Measurements from ENCODE around the gene IRAK1. TPM values are rescaled to one million over a fixed set of nuclear protein-coding genes. Genes with fewer than 3 reads are reported as not detected.

IRAK1 gene
- total RNA-seq, 1 donor from 2014 or later: 172 TPM

- intact Hi-C loops (cut with micrococcal nuclease): no loop called here
- no peak overlapping the region for H3K27ac Mint-ChIP-seq
Measured at GRCh38 chrX:154033848-154034247, 14.1 kb upstream of the IRAK1 start.

GRCh38 chrX:154032653-154033052 lies 13.0 kb upstream of the IRAK1 start:
- Mint-ChIP-seq H3K27me3 (ENCODE audit: insufficient read depth) (no peaks in the 10 kb centered on the region), H3K36me3 (ENCODE audit: low read depth) (peaks cover 11% of the 10 kb centered on the region), H3K4me3 (no peak overlapping the region), H3K27ac (no peak overlapping the region), H3K4me1 (ENCODE audit: low read depth) (peaks cover 9% of the 10 kb centered on the region), H3K9me3 (no peaks in the 10 kb centered on the region)
- no peak for DNase-seq (ENCODE audit: low spot score)
- intact Hi-C loops (cut with micrococcal nuclease): no loop called here

More at GRCh38 chrX:154033848-154034247, 14.1 kb upstream of the IRAK1 start:
- Mint-ChIP-seq H3K36me3 (ENCODE audit: low read depth) (peaks cover 9% of the 10 kb centered on the region), H3K9me3 (no peaks in the 10 kb centered on the region), H3K4me1 (ENCODE audit: low read depth) (peaks cover 9% of the 10 kb centered on the region), H3K27me3 (ENCODE audit: insufficient read depth) (no peaks in the 10 kb centered on the region), H3K4me3 (no peak overlapping the region)
- no peak for DNase-seq (ENCODE audit: low spot score)

- Mint-ChIP-seq H3K4me1 (ENCODE audit: low read depth) (peaks cover 9% of the 10 kb centered on the region), H3K27ac (no peak overlapping the region), H3K27me3 (ENCODE audit: insufficient read depth) (no peaks in the 10 kb centered on the region), H3K36me3 (ENCODE audit: low read depth) (peaks cover 13% of the 10 kb centered on the region), H3K4me3 (no peak overlapping the region), H3K9me3 (no peaks in the 10 kb centered on the region)
- no peak for DNase-seq (ENCODE audit: low spot score)
- intact Hi-C loops (cut with micrococcal nuclease): no loop called here
Measured at GRCh38 chrX:154032160-154032559, 12.5 kb upstream of the IRAK1 start.

- intact Hi-C loops (cut with micrococcal nuclease): no loop called here
- H3K4me1 Mint-ChIP-seq (ENCODE audit: low read depth): no peaks in the 10 kb centered on the region
- H3K27me3 Mint-ChIP-seq (ENCODE audit: insufficient read depth): no peaks in the 10 kb centered on the region
- no peak overlapping the region for H3K27ac Mint-ChIP-seq
- H3K4me3 Mint-ChIP-seq: no peak overlapping the region
- no peak for DNase-seq (ENCODE audit: low spot score)
- no peaks in the 10 kb centered on the region for H3K9me3 Mint-ChIP-seq
- H3K36me3 Mint-ChIP-seq (ENCODE audit: low read depth): peaks cover 13% of the 10 kb centered on the region
Measured at GRCh38 chrX:154030715-154031305, 11.1 kb upstream of the IRAK1 start.

- Mint-ChIP-seq H3K36me3 (ENCODE audit: low read depth) (peaks cover 13% of the 10 kb centered on the region), H3K4me1 (ENCODE audit: low read depth) (no peaks in the 10 kb centered on the region), H3K9me3 (no peaks in the 10 kb centered on the region), H3K27me3 (ENCODE audit: insufficient read depth) (no peaks in the 10 kb centered on the region), H3K4me3 (no peak overlapping the region), H3K27ac (no peak overlapping the region)
- DNase-seq (ENCODE audit: low spot score): no peak
- intact Hi-C loops (cut with micrococcal nuclease): no loop called here
Measured at GRCh38 chrX:154030266-154030665, 10.6 kb upstream of the IRAK1 start.

- intact Hi-C loops (cut with micrococcal nuclease): no loop called here
- no peaks in the 10 kb centered on the region for H3K27me3 Mint-ChIP-seq (ENCODE audit: insufficient read depth)
- DNase-seq (ENCODE audit: low spot score): no peak
Measured at GRCh38 chrX:154029439-154029838, 9.7 kb upstream of the IRAK1 start.

GRCh38 chrX:154028502-154029184 lies 8.9 kb upstream of the IRAK1 start:
- no peak for DNase-seq (ENCODE audit: low spot score)
- no peak overlapping the region for H3K4me3 Mint-ChIP-seq
- peak overlapping the region; percentile 61 for H3K27ac Mint-ChIP-seq
- no peaks in the 10 kb centered on the region for H3K4me1 Mint-ChIP-seq (ENCODE audit: low read depth)
- H3K36me3 Mint-ChIP-seq (ENCODE audit: low read depth): peaks cover 10% of the 10 kb centered on the region
- H3K27me3 Mint-ChIP-seq (ENCODE audit: insufficient read depth): no peaks in the 10 kb centered on the region
- H3K9me3 Mint-ChIP-seq: no peaks in the 10 kb centered on the region
- intact Hi-C loops (cut with micrococcal nuclease): no loop called here

More at GRCh38 chrX:154029439-154029838, 9.7 kb upstream of the IRAK1 start:
- Mint-ChIP-seq H3K36me3 (ENCODE audit: low read depth) (peaks cover 10% of the 10 kb centered on the region), H3K27ac (no peak overlapping the region), H3K4me1 (ENCODE audit: low read depth) (no peaks in the 10 kb centered on the region), H3K9me3 (no peaks in the 10 kb centered on the region), H3K4me3 (no peak overlapping the region)

GRCh38 chrX:154027986-154028385 lies 8.3 kb upstream of the IRAK1 start:
- intact Hi-C loops (cut with micrococcal nuclease): no loop called here
- DNase-seq (ENCODE audit: low spot score): no peak
- no peak overlapping the region for H3K4me3 Mint-ChIP-seq
- H3K4me1 Mint-ChIP-seq (ENCODE audit: low read depth): no peaks in the 10 kb centered on the region
- H3K27ac Mint-ChIP-seq: peak overlapping the region; percentile 7
- no peaks in the 10 kb centered on the region for H3K9me3 Mint-ChIP-seq
- no peaks in the 10 kb centered on the region for H3K27me3 Mint-ChIP-seq (ENCODE audit: insufficient read depth)
- peaks cover 12% of the 10 kb centered on the region for H3K36me3 Mint-ChIP-seq (ENCODE audit: low read depth)

- Mint-ChIP-seq H3K27me3 (ENCODE audit: insufficient read depth) (no peaks in the 10 kb centered on the region), H3K4me1 (ENCODE audit: low read depth) (no peaks in the 10 kb centered on the region), H3K36me3 (ENCODE audit: low read depth) (peaks cover 11% of the 10 kb centered on the region), H3K9me3 (no peaks in the 10 kb centered on the region), H3K4me3 (no peak overlapping the region), H3K27ac (no peak overlapping the region)
- intact Hi-C loops (cut with micrococcal nuclease): no loop called here
- DNase-seq (ENCODE audit: low spot score): no peak
Measured at GRCh38 chrX:154027022-154027402, 7.3 kb upstream of the IRAK1 start.

GRCh38 chrX:154026136-154027021 lies 6.7 kb upstream of the IRAK1 start:
- intact Hi-C loops (cut with micrococcal nuclease): no loop called here
- Mint-ChIP-seq H3K4me1 (ENCODE audit: low read depth) (no peaks in the 10 kb centered on the region), H3K36me3 (ENCODE audit: low read depth) (peaks cover 8% of the 10 kb centered on the region), H3K4me3 (no peak overlapping the region), H3K27me3 (ENCODE audit: insufficient read depth) (no peaks in the 10 kb centered on the region), H3K9me3 (no peaks in the 10 kb centered on the region), H3K27ac (no peak overlapping the region)
- no peak for DNase-seq (ENCODE audit: low spot score)

DNA sequence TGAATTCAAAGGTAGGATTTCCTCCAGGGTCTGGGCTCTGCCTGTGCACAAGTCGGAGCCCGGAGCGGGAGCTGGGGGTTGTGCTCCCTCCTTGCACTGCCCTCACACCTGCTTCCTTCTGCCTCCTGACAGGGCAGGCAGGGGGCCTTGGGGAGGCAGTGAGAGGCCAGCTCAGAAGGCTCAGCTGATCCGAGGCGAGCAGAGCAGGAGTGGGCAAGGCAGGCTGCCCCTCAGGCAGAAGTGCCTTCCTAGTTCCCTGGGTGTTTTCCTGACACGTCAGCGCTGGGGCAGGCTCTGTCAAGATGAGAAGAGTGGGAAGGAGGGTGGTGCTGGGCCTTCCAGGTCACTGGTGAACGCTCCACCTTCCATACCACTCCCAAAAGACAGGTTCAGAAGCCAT lies 5.5 kb upstream of the IRAK1 start:
- no peaks in the 10 kb centered on the region for H3K27me3 Mint-ChIP-seq (ENCODE audit: insufficient read depth)
- H3K9me3 Mint-ChIP-seq: no peaks in the 10 kb centered on the region
- H3K36me3 Mint-ChIP-seq (ENCODE audit: low read depth): peaks cover 8% of the 10 kb centered on the region
- intact Hi-C loops (cut with micrococcal nuclease): no loop called here
- no peak overlapping the region for H3K27ac Mint-ChIP-seq
- H3K4me3 Mint-ChIP-seq: no peak overlapping the region
- DNase-seq (ENCODE audit: low spot score): no peak
- peaks cover 4% of the 10 kb centered on the region for H3K4me1 Mint-ChIP-seq (ENCODE audit: low read depth)

DNA sequence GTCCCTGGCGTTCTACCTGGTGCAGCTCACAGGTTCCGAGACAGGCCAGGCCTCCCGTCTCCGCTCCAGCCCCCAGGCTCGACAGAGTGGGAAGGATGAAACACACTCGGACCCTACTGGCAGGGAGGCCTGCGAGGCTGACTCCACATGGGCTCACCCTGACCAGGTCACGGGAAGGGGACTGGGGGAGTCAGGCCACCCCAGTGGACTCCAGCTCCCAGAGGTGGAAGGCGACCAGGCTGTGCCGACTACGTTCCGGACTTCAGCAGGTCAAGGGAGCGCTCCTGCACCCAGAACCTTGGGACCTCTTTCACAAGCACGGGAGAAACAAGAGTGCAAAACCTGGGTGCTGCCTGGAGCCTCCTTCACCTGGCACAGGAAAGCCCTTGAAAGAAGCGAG lies 4.6 kb upstream of the IRAK1 start:
- DNase-seq (ENCODE audit: low spot score): no peak
- H3K4me1 Mint-ChIP-seq (ENCODE audit: low read depth): peaks cover 4% of the 10 kb centered on the region
- no peaks in the 10 kb centered on the region for H3K27me3 Mint-ChIP-seq (ENCODE audit: insufficient read depth)
- H3K27ac Mint-ChIP-seq: no peak overlapping the region
- intact Hi-C loops (cut with micrococcal nuclease): no loop called here
- peaks cover 8% of the 10 kb centered on the region for H3K36me3 Mint-ChIP-seq (ENCODE audit: low read depth)
- no peak overlapping the region for H3K4me3 Mint-ChIP-seq
- no peaks in the 10 kb centered on the region for H3K9me3 Mint-ChIP-seq
